Astrocyte of the spinal cord (primary cell): ENCODE measurements around the gene MED13L.

Experiments used
- DNase-seq: peaks from one replicate; pipeline ENCODE4 v3.0.0; 2011; ENCODE audit warnings: low read depth, low spot score
- H3K4me3 ChIP-seq: 2 replicates; pipeline ENCODE4 v1.5.1; 2011; ENCODE audit warnings: low read depth, mild to moderate bottlenecking, low read length, moderate library complexity
- CTCF ChIP-seq: IDR thresholded peaks from 2 replicates; pipeline ENCODE4 v1.5.1; 2012; ENCODE audit warnings: low read depth, mild to moderate bottlenecking, low read length, inconsistent platforms
- in situ Hi-C: cut with HindIII; loops from 2 replicates; pipeline ENCODE4 v1.10.0; 2017; ENCODE audit warnings: low sequenced_read_pairs

MED13L gene

GRCh38 chr12:116104167-116104767, 173.2 kb downstream of the MED13L start:
- in situ Hi-C loops: no loop called here
- DNase-seq: no peak
- no peak for TF ChIP-seq CTCF
- no peak overlapping the region for H3K4me3 ChIP-seq

- in situ Hi-C loops: no loop called here
- H3K4me3 ChIP-seq: no peak overlapping the region
- no peak for TF ChIP-seq CTCF
- DNase-seq: no peak
Measured at GRCh38 chr12:116101991-116102390, 175.5 kb downstream of the MED13L start.

- no peak overlapping the region for H3K4me3 ChIP-seq
- in situ Hi-C loops: no loop called here
- no peak for TF ChIP-seq CTCF
- no peak for DNase-seq
Measured at GRCh38 chr12:116099652-116100432, 177.7 kb downstream of the MED13L start.

GRCh38 chr12:116096874-116097273, 180.6 kb downstream of the MED13L start:
- TF ChIP-seq CTCF: no peak
- in situ Hi-C loops: no loop called here
- no peak overlapping the region for H3K4me3 ChIP-seq
- no peak for DNase-seq

- in situ Hi-C loops: no loop called here
- no peak overlapping the region for H3K4me3 ChIP-seq
- no peak for DNase-seq
- TF ChIP-seq CTCF: no peak
Measured at GRCh38 chr12:116094475-116094874, 183.0 kb downstream of the MED13L start.

- no peak overlapping the region for H3K4me3 ChIP-seq
- in situ Hi-C loops: no loop called here
- no peak for TF ChIP-seq CTCF
- DNase-seq: no peak
Measured at GRCh38 chr12:116093915-116094314, 183.6 kb downstream of the MED13L start.
